Thyroid gland (tissue), 4 donors: Measurements from ENCODE around the gene SUPT5H. TPM values are rescaled to one million over a fixed set of nuclear protein-coding genes. Genes with fewer than 3 reads are reported as not detected.
A peak's percentile ranks its signal among the peaks of the same experiment; 100 is the strongest.

ENCODE experiments used
- DNase-seq, 2 donors: peaks; one replicate each; pipeline ENCODE4 v3.0.0-alpha.2; 2019
- H3K27ac ChIP-seq, 3 donors: fragments of 200-600 bp; sonication (generic); 1 replicate in 2 of 3; 2 replicates in 1 of 3; pipeline ENCODE4 v1.5.1; 2016 to 2019; ENCODE audit warnings: mild to moderate bottlenecking in 1 of 3, moderate library complexity in 1 of 3
- H3K27me3 ChIP-seq: fragments of 200-600 bp; sonication (generic); one replicate; pipeline ENCODE4 v1.5.1; 2019
- H3K36me3 ChIP-seq, 2 donors: fragments of 200-600 bp; sonication (generic); one replicate each; pipeline ENCODE4 v1.5.1; 2016 to 2019
- H3K4me1 ChIP-seq, 2 donors: fragments of 200-600 bp; sonication (generic); one replicate each; pipeline ENCODE4 v1.5.1; 2017 to 2019
- H3K4me3 ChIP-seq, 3 donors: fragments of 200-600 bp; sonication (generic); replicated peaks in 1 of 3; 1 replicate in 2 of 3; 2 replicates in 1 of 3; pipeline ENCODE4 v1.5.1; 2016; ENCODE audit warnings: mild to moderate bottlenecking in 1 of 3
- H3K9me3 ChIP-seq: fragments of 200-600 bp; sonication (generic); one replicate; pipeline ENCODE4 v1.5.1; 2017
- CTCF ChIP-seq, 6 experiments: fragments of 200-600 bp in 3 of 6; fragments of 450-650 bp in 3 of 6; sonication (generic) in 3 of 6; IDR thresholded peaks; one replicate each; pipeline ENCODE4 v1.5.1; 2016 to 2019; ENCODE audit warnings: antibody characterized with exemption in 6 of 6, mild to moderate bottlenecking in 2 of 6, inconsistent platforms in 1 of 6, moderate library complexity in 1 of 6
- POLR2A ChIP-seq, 2 donors: fragments of 450-650 bp; IDR thresholded peaks; one replicate each; pipeline ENCODE4 v1.6.1; 2017; ENCODE audit warnings: antibody characterized with exemption in 2 of 2, mild to moderate bottlenecking in 2 of 2, moderate library complexity in 1 of 2
- WGBS, 2 donors: methylation state at CpG; one replicate each; pipeline ENCODE4 v1.1.5; 2017; 5-methylcytosine and 5-hydroxymethylcytosine counted together
- intact Hi-C: fragments of 100-400 bp; cut with DNase I; formaldehyde crosslinking; loops from one replicate; pipeline ENCODE4 v1.15.1; 2023
- total RNA-seq, 4 donors: library from RNA; depleted of rRNA; stranded (reverse); fragments of >200 nt; gene quantifications; one replicate each; pipeline ENCODE4 v1.2.3, GENCODE V29; 2016

SUPT5H gene
- total RNA-seq, 4 donors from 2014 or later = 93.6 to 203 (median 116) TPM

DNA sequence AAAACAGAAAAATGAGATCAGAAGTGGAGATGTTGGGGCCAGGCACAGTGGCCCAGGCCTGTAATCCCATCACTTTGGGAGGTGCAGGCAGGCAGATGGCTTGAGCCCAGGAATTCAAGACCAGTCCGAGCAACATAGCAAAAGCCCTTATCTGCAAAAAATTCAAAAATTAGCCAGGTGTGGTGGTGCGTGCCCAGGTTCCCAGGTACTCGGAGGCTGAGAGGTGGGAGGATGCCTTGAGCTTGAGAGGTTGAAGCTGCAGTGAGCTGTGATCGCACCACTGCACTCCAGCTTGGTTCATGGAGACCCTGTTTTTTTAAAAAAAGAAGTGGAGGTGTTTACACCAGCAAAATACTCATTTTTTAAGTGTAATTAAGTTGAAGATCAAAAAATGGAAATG, 45.3 kb upstream of the SUPT5H start:
- intact Hi-C loops = no loop called here
- H3K4me1 ChIP-seq = peaks cover 41 to 65% of the 10 kb centered on the region in 2 donors
- H3K27ac ChIP-seq = peak overlapping the region; percentile 74 to 100 (median 99)
- no peaks in the 10 kb centered on the region for H3K9me3 ChIP-seq
- peak in 1 of 2 donors; percentile 28 for TF ChIP-seq POLR2A (IDR thresholded peaks at IDR 0.05)
- TF ChIP-seq CTCF (IDR thresholded peaks at IDR 0.05) = no peak
- H3K4me3 ChIP-seq = no peak overlapping the region
- 25 to 38% methylated on average over 4 of the region's 4 CpGs for WGBS, 2 donors
- DNase-seq = peak; percentile 92 to 93
- no peaks in the 10 kb centered on the region for H3K27me3 ChIP-seq
- H3K36me3 ChIP-seq = peaks cover 0 to 4% of the 10 kb centered on the region in 2 donors

DNA sequence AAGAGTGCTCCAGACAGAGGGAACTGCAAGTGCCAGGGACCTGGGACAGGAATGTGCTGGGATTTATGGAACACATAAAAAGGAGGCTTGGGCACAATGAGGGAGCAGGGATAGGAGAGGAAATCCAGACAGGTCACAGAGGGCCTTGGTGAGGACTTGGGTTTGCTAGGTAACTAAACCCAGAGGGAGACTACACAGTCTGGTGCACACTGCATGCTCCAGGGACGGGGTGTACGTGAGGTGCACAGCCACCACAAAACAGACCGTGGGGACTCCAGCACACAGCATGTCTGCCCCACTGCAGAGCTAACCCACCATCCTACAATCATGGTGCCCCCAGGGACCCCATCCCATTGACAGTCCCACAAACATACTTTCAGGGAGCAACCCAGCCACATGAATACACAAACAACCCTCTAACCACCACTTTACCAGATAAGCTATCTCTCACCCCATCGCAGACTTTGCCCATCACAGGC, 44.3 kb upstream of the SUPT5H start:
- Histone ChIP-seq H3K9me3 (no peaks in the 10 kb centered on the region), H3K4me3 (no peak overlapping the region), H3K4me1 (peaks cover 41 to 75% of the 10 kb centered on the region in 2 donors), H3K27me3 (no peaks in the 10 kb centered on the region), H3K36me3 (no peaks in the 10 kb centered on the region), H3K27ac (peak overlapping the region; percentile 99 to 100 (median 100))
- 80 to 81% methylated on average over 4 of the region's 4 CpGs for WGBS, 2 donors
- TF ChIP-seq POLR2A (IDR thresholded peaks at IDR 0.05) (no peak), CTCF (IDR thresholded peaks at IDR 0.05) (no peak)
- intact Hi-C loops = no loop called here
- no peak for DNase-seq

- WGBS, 2 donors = 64 to 74% methylated on average over 17 to 21 of the region's 25 CpGs
- Histone ChIP-seq H3K4me1 (peaks cover 41 to 75% of the 10 kb centered on the region in 2 donors), H3K9me3 (no peaks in the 10 kb centered on the region), H3K36me3 (no peaks in the 10 kb centered on the region), H3K4me3 (no peak overlapping the region), H3K27me3 (no peaks in the 10 kb centered on the region), H3K27ac (peak overlapping the region; percentile 99 to 100 (median 100))
- TF ChIP-seq CTCF (IDR thresholded peaks at IDR 0.05) = no peak
- TF ChIP-seq POLR2A (IDR thresholded peaks at IDR 0.05) = peak in 1 of 2 donors; percentile 5
- DNase-seq = peak; percentile 35 to 45
- intact Hi-C loops = no loop called here
Measured at GRCh38 chr19:39401549-39402345, 43.6 kb upstream of the SUPT5H start.

DNA sequence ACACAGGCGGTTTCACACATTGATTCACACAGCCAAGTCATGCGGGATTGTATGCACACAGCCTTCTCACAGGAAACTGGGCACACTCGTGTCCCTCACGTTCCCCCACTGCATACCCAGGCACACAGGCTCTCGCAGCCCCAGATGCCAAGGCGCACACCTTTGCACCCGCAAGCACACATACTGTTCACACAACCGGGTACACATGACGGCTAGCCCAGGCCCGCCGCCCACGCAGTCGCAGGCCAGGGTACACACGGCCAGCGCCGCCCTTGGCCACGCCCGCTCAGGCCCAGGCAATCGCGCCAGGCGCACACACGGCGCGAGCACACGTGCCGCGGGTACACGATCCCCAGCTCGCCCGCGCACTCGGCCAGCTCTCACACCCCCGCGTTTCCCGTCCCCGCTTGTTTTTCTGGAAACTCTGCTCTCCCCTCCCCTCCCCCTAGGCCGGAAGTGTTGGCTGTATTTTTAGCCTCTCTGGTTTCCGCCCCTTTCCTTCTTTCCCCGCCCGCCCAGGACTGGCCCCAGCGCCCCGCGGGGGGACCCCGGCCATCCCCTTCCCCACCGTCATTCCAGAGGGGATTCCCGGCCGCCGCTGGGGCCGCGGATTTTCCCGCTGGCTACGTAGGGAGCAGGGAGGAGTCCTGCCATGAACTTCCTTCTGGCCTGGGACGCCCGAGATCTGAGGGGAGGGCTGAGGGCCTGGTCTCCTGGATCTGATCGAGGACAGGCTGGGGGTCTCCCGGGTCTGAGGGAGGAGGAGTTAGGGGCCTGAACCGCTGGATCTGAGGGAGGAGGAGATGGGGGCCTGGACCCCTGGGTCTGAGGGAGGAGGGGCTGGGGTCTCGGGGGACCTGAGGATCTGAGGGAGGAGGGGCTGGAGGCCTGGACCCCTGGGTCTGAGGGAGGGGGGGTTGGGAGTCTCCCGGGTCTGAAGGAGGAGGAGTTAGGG, 42.8 kb upstream of the SUPT5H start:
- 3 to 7% methylated on average over 29 to 51 of the region's 59 CpGs for WGBS, 2 donors
- peak overlapping the region; percentile 99 to 100 (median 100) for H3K27ac ChIP-seq
- peak overlapping the region in 2 of 3 donors; percentile 48 to 58 for H3K4me3 ChIP-seq
- TF ChIP-seq CTCF (IDR thresholded peaks at IDR 0.05) (no peak), POLR2A (IDR thresholded peaks at IDR 0.05) (peak; percentile 62 to 68)
- DNase-seq = peak; percentile 94 to 95
- peaks cover 1 to 9% of the 10 kb centered on the region in 2 donors for H3K36me3 ChIP-seq
- intact Hi-C loops = no loop called here
- no peaks in the 10 kb centered on the region for H3K9me3 ChIP-seq
- H3K4me1 ChIP-seq = peaks cover 38 to 71% of the 10 kb centered on the region in 2 donors
- H3K27me3 ChIP-seq = no peaks in the 10 kb centered on the region
